Right lobe of liver (tissue), 4 donors: ENCODE data around the gene LIN7C.

Experiments
- CTCF ChIP-seq, 4 donors: fragments of 200-600 bp in 3 of 4; fragments of 450-650 bp in 1 of 4; IDR thresholded peaks; one replicate each; pipeline versions ENCODE4 v1.5.1 to v1.8.0; 2016 to 2022; ENCODE audit warnings: antibody characterized with exemption in 4 of 4, mild to moderate bottlenecking in 2 of 4
- POLR2A ChIP-seq: fragments of 450-650 bp; IDR thresholded peaks from one replicate; pipeline ENCODE4 v1.6.1; 2017; ENCODE audit warnings: antibody characterized with exemption, mild to moderate bottlenecking
- donor health status: DM: no; HTN: no; CAD: no.
- donor health status: DM: no; HTN: no; CAD: no.
- donor health status: DM: no; HTN: yes; CAD: no.

GRCh38 chr11:27482793-27483192 lies 23.8 kb downstream of the LIN7C start:
- TF ChIP-seq CTCF (IDR thresholded peaks at IDR 0.05) (no peak), POLR2A (no peak)
